ENCODE measurements around the gene CES2. TPM values are rescaled to one million over a fixed set of nuclear protein-coding genes. Genes with fewer than 3 reads are reported as not detected.
"Not testable (repeated sequence)": the region's sequence is repeated elsewhere in the genome, so short reads cannot be mapped to it uniquely, and the experiment has no call there.

CES2 gene
- total RNA-seq, 1 donor from 2014 or later, result 24.6 TPM

GRCh38 chr16:66984892-66985311 is 49.6 kb downstream of the CES2 start:
- no peak for DNase-seq

- DNase-seq, result no peak
Measured at GRCh38 chr16:66986559-66986958, 51.2 kb downstream of the CES2 start.

GRCh38 chr16:66988197-66988788 is 53.0 kb downstream of the CES2 start, which contains the start of gene CES4A:
CES4A (plus strand) TSS chr16:66988589; CDS start chr16:66988773, 184 bp downstream.
- DNase-seq, result no peak

GRCh38 chr16:66991545-66992077 is 56.3 kb downstream of the CES2 start:
- no peak for DNase-seq

- DNase-seq, result not testable (repeated sequence)
Measured at GRCh38 chr16:66993558-66993957, 58.2 kb downstream of the CES2 start.

Other genes starting within 250 kb of the CES2 start
- gene CMTM4, start 238.8 kb upstream of the CES2 start, total RNA-seq, result 70.7 TPM
- 175 TPM for gene DYNC1LI2, start 183.9 kb upstream of the CES2 start, total RNA-seq
- 0.31 TPM for gene TERB1, start 133.9 kb upstream of the CES2 start, total RNA-seq
- gene NAE1, start 104.5 kb upstream of the CES2 start, total RNA-seq, result 113 TPM
- not detected for gene CA7, start 91.1 kb upstream of the CES2 start, total RNA-seq
- gene PDP2, start 55.0 kb upstream of the CES2 start, total RNA-seq, result 9.2 TPM
- not detected for gene CDH16, start 16.6 kb upstream of the CES2 start, total RNA-seq
- gene RRAD, start 10.0 kb upstream of the CES2 start, total RNA-seq, result 0.94 TPM
- gene CIAO2B, start 1.1 kb upstream of the CES2 start, total RNA-seq, result 80.5 TPM
- 0.78 TPM for gene CES3, start 25.8 kb downstream of the CES2 start, total RNA-seq
- 15.4 TPM for gene CES4A, start 53.1 kb downstream of the CES2 start, total RNA-seq
- 65.4 TPM for gene CBFB, start 93.6 kb downstream of the CES2 start, total RNA-seq
- gene PHAF1, start 174.4 kb downstream of the CES2 start, total RNA-seq, result 19.8 TPM
- gene B3GNT9, start 215.5 kb downstream of the CES2 start, total RNA-seq, result 1.2 TPM
- gene TRADD, start 224.4 kb downstream of the CES2 start, total RNA-seq, result 1.2 TPM
- 2.0 TPM for gene FBXL8, start 224.4 kb downstream of the CES2 start, total RNA-seq
- gene HSF4, start 229.2 kb downstream of the CES2 start, total RNA-seq, result 5.1 TPM
- gene NOL3, start 235.0 kb downstream of the CES2 start, total RNA-seq, result 4.1 TPM
- gene MATCAP1, start 248.4 kb downstream of the CES2 start, total RNA-seq, result 49.1 TPM